Activated effector memory CD4-positive, alpha-beta T cell treated with anti-CD3 and anti-CD28 coated beads, Interleukin-2, amount 50 U/mL, for 16 hours (primary cell): Measurements from ENCODE around the gene ATG2B.
"Not testable (repeated sequence)": the region's sequence is repeated elsewhere in the genome, so short reads cannot be mapped to it uniquely, and the experiment has no call there.

ENCODE experiments used
- DNase-seq: peaks from one replicate; pipeline ENCODE4 v3.0.0-alpha.2; 2020

Gene ATG2B

GRCh38 chr14:96370528-96370927 is 7.4 kb upstream of the ATG2B start:
- DNase-seq, result no peak

DNA sequence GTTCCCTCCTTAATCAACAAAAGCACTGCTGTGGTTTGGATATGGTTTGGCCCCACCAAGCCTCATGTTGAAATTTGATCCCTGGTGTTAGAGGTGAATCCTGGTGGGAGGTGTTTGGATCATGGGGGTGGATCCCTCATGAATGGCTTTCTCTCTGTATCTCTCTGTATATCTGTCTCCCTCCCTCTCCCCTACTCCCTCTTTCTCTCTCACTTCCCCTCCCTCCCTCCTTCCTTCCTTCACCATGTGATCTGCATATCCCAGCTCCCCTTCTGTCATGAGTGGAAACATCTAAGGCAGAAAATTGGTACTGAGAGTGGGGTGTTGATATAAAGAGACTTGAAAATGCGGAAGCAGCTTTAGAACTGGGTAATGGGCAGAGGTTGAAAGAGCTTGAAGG is 5.4 kb upstream of the ATG2B start:
- no peak for DNase-seq

DNA sequence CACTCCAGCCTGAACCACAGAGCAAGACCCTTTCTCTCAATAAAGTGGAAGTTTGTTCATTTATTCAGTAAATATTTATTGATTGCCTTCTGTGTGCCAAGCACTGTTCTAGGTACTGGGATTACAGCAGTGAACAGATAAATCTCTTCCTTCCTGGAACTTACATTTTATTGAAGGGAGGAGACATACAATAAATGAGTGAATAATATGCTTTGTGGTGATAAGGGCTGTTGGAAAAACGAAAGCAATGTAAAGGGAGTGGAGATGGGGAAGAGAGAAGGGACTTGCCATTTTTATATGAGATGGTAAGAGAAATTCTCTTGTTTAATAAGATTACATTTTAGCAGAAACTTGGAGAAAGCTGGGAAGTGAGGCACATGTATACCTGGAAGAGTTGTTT is 1.8 kb upstream of the ATG2B start:
- DNase-seq, result no peak

DNA sequence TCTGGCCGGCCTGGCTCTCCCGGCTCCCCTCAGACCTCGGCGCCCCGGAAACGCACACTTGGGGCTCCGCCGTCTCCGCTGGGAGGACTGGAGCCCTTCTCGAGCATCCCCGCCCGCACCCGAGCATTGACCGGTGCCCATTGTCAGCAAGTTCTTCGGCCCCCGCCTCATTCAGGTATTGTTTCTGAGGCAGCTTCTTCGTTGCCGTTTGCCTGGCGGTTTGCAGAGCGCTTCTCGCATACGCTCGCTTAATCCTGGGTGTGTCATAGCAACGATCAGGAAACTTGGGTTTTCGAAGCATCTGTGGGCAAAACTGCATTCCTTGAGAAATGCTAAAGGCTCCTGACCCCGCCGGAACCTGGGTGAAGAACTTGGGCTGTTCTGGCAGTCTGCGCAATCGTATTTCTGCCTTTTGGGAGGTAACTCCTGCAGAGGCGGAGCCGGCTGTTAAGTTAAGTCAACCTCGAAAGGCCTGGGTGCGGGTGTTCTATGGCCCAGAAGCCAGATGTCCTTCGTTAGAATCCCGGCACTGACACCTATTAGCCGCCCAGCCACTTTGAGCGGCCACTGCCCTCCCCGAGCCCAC is 703 bp upstream of the ATG2B start:
- peak; percentile 80 for DNase-seq

DNA sequence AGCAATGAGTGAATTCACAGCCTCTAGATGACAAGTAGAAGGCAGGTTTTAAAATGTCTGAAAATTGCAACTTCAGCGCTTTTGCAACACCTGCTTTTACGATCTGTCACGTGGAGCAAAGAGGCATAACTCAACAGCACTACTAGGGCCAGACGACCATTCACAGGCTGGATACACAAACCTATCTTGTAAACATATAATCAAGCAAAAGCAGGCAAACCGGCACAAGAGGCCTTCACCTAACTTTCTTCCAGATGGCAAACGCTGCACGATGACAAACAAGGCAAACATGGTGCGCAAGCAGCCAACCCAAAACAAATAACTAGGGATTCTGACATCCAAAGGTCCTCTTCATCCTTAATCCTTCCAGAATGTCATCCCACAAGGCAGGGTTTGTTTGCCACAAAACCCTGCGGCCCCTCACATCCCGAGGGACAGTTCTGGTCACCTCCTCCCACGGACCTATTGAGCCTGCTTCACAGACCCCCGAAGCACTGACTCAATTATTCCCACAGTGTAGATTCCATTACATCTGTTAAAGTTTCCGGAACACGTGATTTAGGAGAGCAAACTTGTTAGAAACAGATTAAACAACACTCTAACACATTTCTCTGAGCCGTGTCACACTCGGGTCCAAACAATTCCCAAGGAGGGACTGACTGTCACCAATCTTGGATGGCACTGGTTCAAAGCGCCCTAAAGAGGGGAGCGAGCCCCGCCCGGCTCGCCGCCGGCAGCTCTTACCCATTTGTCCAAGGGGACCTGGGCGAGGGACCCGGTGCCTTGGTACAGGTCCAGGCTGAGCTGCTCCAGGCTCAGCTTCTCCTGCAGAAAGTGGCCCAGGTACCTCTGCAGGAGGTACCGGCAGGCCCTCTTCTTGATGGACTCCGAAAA is 823 bp downstream of the ATG2B start:
- peak; percentile 79 for DNase-seq

- no peak for DNase-seq
These were observed 3.2 kb downstream of the ATG2B start for GRCh38 chr14:96359959-96360358.

GRCh38 chr14:96357216-96357615 is 5.9 kb downstream of the ATG2B start:
- DNase-seq, result no peak

- DNase-seq, result no peak
These were observed 8.9 kb downstream of the ATG2B start for GRCh38 chr14:96354246-96354645.

- DNase-seq, result no peak
These were observed 10.4 kb downstream of the ATG2B start for GRCh38 chr14:96352708-96353107.

DNA sequence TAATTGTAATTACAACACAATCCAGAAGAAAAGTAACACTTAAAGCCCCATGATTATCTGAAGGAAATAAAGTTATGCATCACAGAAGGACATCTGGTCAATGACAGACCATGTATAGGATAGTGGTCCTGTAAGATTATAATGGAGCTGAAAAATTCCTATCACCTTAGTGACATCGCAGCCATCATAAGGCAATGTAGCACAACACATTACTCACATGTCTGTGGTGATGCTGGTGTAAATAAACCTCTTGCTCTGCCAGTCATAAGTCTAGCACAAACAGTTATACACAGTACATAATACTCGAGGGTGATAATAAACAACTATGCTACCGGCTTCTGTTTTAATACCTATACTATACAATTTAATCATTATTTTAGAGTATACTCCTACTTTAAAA is 11.2 kb downstream of the ATG2B start:
- no peak for DNase-seq

- DNase-seq, result no peak
These were observed 13.7 kb downstream of the ATG2B start for GRCh38 chr14:96349286-96350075.

DNA sequence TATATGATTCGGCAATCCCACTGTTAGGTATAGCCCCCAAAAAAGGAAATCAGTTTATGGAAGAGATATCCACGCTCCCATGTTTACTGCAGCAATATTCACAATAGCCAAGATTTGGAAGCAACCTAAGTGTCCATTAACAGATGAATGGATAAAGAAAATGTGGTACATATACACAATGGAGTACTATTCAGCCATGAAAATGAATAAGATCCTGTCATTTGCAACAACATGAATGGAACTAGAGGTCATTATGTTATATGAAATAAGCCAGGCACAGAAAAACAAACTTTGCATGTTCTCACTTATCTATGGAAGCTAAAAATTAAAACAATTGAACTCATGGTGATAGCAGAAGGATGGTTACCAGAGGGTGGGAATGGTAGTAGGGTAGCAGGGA is 15.2 kb downstream of the ATG2B start:
- not testable (repeated sequence) for DNase-seq

- DNase-seq, result no peak
These were observed 17.5 kb downstream of the ATG2B start for GRCh38 chr14:96345669-96346068.

DNA sequence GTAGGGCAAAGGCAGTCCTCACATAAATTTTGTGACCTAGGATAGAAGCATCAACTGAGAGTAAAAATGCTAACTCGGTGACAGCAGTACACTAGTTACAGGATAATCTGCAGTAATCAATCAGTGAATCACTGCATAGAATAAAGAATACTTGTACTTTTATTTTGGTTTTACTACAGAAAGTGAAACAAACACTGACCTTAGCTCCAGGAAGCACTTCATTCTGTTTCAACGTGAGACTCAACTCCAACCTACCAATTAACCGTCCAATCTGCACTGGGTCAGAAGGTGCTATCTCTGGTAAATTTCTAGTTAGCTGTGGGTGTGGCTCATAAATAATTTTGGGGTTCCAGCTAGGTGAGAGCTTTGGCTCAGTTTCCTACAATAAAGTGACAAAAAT is 21.8 kb downstream of the ATG2B start:
- no peak for DNase-seq

- no peak for DNase-seq
These were observed 24.6 kb downstream of the ATG2B start for GRCh38 chr14:96338551-96338950.

DNA sequence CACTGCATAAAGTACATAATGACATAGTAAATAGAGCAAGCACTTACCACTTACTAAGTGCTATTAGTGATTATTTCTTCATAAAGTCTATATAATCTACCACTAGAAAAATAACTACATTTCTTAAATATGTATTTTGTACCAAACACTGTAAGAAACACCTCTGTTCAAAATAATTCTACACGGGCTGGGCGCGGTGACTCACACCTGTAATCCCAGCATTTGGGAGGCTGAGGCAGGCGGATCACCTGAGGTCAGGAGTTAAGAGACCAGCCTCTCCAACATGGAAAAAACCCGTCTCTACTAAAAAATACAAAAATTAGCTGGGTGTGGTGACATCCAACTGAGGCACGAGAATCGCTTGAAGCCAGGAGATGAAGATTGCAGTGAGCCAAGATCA is 38.9 kb downstream of the ATG2B start:
- DNase-seq, result no peak

- DNase-seq, result no peak
These were observed 42.5 kb downstream of the ATG2B start for GRCh38 chr14:96320605-96321004.

GRCh38 chr14:96318836-96319235 is 44.3 kb downstream of the ATG2B start:
- no peak for DNase-seq

DNA sequence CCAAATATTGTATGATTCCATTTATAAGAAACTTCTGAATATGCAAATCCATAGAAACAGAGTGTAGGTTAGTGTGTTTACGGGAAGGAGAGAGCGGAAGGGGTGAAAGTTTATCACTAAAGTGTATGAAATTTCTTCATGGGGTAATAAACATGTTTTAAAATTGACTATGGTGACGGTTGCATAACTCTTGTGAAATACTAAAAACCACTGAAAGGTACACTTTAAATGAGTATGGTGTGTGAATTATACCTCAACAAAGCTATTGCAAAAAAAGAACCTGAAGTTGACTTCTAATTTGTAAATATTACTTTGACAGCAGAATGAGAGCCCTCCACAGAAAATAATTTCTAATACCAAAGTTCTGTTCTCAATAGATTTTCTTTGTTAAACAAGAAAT is 47.1 kb downstream of the ATG2B start:
- no peak for DNase-seq

DNA sequence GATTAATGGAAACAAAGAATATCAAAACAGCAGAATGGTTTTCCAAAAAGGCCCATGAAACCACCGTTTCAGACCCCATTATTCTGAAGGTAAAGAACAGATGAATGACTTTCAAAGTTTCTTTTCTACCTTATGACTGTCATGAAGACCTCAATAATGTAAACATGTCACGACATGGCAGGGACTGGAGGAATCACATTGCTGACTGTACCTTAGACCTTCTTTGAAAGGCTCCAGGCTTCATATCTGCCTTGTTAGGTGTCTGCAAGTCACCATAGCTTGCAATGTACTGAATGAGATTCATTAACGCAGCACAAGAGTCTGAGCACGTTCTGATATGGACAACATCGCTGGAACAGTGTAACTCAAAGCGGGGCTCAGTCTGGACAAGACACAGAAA is 52.2 kb downstream of the ATG2B start:
- DNase-seq, result no peak

DNA sequence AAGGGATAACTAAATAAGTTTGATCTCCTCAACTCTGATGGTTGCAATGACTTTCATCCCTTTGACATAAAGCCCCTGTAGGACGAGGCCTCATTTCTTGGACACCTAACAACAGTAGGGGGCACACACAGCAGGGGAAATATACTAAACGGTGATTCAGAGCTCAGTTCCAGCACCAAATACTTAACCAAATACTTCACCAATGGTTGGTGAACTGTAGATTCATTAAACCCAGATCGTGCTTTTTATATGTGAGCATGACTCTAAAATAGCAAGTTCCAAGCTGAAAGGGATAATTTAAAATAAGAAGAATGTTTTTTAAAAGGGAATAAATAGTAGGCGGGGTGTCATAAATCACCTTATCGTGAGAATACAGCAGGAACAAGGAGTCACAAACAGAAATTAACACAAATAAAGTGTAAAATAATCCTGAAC is 53.2 kb downstream of the ATG2B start:
- no peak for DNase-seq

GRCh38 chr14:96309133-96309895 is 53.8 kb downstream of the ATG2B start:
- no peak for DNase-seq

DNA sequence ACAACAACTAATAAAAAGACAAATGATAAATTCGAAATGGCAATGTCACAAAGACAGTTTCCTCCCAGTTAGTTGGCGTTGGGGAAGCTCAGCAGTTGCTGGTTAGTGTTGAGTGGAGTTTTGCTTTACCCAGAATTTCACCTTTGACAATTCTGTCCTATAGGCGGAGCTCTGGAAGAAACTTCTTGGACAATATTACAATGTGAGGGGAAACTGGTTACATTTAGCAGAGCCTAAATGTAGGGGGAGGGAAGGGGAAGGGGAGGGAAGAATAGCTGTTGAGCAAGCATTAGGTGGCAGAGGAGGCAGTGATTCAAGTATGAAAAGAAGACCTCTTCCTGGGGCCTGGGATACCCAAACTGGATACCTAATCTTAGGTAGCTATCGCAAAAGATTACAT is 55.7 kb downstream of the ATG2B start:
- DNase-seq, result no peak
